Activated effector memory CD4-positive, alpha-beta T cell treated with anti-CD3 and anti-CD28 coated beads, Interleukin-2, amount 50 U/mL, for 16 hours (primary cell): ENCODE data around the gene GSC2.
A peak's percentile ranks its signal among the peaks of the same experiment; 100 is the strongest.
"Not testable (repeated sequence)": the region's sequence is repeated elsewhere in the genome, so short reads cannot be mapped to it uniquely, and the experiment has no call there.

ENCODE experiments used
- DNase-seq: peaks from one replicate; pipeline ENCODE4 v3.0.0-alpha.2; 2020

Gene GSC2

GRCh38 chr22:19178065-19178656 is 28.1 kb upstream of the GSC2 start:
- DNase-seq, result peak; percentile 85

DNA sequence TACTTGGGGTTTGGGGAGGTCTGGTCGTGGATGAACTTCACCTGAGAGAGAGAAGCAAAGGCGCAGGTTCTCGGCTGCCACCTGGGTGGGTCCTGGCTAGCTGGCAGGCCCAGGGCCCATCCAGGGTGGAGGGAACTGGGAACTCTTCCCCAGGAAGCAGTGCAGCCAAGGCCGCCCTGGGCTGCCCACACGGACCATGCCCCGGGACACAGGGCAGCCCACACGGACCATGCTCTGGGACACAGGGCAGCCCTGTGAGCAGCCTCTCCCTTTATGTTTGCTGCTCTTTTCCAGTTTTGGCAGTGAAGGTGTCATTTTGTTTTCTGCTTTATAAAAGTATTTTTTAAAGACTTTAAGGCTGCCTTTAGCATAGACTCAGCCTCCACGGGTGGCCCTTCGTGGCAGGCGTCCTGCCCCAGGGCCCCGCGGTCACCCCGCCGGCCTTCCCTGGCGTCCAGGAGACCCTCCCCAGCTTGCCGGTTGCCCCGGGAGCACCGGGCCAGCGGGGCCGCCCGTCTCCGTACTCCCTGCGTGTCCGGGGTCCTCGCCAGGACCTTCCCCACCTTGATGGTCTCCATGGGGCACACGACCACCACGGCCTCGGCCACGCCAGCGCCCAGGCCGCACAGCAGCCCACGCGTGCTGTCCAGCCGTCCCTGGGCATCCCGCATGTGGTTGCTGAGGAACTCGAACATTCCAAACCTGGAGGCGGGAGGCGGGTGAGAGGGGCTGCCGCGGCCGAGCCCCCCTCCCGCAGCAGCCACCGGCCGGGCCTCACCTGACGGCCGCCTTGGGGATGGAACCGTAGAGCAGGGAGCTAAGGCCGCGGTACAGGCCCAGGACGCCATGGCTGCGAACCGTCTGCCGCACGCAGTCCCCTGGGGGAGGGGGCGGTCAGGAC is 27.3 kb upstream of the GSC2 start:
- no peak for DNase-seq

- no peak for DNase-seq
These were observed 26.6 kb upstream of the GSC2 start for GRCh38 chr22:19176732-19177131.

DNA sequence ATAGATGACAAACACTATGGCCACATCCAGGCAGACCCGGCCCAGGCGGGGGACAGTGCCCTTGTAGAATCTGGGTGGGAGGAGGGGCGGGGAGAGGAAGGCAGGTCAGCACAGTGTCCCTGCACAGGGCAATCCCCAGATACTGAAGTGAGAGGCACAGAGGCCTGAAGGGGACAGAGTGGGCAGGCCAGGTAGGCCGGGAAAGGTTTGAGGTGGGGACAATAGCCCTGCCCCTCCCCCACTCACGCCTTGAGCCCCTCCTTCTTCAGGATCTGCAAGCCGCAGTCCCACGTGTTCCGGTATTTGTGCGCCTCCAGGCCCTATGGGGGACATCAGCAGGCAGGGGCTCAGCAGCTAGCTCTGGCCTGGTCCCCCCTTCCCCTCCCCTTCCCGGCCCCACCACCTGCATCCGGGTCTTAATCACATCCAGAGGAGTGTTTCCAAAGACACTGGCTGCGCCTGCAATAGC is 26.1 kb upstream of the GSC2 start:
- DNase-seq, result no peak

DNA sequence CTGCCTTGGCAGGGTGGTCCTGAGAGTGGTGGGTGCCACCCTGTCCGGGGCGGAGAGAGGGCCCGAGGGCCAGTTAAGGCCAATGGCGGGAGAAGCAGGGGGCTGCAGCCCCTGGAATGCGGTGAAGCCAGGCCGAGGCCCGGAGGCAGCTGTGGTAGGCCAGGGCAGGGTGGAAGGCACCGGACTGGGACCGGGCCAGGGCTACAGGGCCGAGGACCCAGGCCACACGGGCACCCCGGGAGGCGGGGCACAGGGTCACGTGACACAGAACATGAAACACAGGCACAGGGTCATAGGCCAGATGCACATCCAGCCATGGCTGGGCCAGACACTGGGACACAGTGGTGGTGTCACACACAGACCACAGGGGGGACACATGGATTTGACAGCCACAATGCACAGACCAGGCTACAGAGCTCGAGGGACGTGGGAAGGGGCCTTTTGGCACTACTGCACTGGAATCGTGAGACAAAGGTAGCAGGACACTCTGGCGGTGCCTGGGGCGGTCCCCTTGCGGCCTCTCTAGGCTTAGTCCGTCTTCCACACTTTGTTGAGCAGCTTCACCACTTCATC is 25.6 kb upstream of the GSC2 start:
- DNase-seq, result no peak

DNA sequence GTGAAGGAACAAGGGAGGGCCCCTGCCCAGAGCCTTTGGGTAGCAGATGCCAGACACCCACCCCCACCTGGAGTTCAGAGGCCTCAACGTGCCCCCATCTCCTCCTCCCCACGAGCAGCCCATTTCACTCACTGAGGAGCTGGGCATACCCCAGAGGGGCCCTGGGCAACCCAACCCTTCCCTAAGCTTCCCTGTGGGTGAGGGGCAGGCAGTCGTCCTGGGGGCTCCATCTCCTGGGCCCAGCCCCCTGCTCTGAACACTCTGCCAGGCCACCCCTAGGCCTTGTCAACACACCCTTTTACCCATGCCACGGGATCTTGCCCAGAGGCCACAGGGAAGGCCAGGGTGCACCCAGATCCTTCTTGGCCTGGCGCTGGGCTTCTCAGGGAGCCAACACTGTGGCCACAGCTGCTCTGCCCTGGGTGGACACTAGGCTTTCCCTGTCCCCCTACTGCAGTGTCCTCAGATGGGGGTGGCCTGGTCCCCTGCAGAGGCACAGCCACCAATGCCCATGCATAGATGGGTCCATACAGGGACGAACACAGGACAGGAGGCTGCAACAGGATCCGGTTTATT is 25.0 kb upstream of the GSC2 start:
- DNase-seq, result no peak

DNA sequence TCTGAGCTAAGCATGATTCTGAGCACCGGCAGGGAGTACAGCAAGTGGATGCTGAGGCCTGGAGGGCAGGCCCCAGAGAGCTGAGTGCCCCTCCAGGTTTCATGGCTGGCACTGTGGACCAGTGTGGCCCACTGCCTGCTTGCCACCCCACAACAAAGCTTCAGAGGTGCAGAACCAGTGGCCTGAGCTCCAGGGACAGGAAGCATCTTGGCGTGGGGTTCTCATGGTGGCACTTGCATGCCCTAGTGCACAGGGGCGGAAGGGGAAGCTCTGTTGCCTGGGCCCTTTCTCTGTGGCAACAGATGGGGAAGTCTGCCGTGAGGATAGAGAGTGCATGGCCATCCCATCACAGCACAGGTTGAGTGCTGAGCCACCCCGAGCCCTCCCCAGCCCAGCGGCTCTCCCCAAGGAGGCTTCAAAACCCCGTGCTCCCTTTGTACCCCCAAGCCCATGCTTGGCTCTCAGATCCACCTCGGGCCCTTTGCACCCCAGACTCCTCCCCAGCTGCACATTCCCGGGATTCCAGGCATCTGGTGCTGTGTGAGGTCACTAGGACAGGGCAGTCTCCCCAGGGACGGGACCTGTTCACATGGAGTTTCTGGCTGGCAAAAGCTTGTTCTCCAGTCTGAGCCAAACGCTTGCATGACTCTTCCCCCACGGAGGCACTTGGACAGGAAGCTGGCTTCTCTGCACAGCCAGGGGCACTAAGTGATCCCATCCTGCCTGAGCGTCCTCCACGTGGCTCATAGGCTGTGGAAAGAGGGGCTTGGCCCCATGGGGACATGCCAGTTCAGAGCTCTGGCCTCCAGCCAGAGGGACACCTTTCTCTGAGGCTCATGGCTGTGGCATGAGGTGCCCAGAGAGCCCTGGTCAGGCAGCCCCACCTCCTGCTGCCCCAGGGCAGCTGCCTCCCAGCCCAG is 24.3 kb upstream of the GSC2 start:
- no peak for DNase-seq

DNA sequence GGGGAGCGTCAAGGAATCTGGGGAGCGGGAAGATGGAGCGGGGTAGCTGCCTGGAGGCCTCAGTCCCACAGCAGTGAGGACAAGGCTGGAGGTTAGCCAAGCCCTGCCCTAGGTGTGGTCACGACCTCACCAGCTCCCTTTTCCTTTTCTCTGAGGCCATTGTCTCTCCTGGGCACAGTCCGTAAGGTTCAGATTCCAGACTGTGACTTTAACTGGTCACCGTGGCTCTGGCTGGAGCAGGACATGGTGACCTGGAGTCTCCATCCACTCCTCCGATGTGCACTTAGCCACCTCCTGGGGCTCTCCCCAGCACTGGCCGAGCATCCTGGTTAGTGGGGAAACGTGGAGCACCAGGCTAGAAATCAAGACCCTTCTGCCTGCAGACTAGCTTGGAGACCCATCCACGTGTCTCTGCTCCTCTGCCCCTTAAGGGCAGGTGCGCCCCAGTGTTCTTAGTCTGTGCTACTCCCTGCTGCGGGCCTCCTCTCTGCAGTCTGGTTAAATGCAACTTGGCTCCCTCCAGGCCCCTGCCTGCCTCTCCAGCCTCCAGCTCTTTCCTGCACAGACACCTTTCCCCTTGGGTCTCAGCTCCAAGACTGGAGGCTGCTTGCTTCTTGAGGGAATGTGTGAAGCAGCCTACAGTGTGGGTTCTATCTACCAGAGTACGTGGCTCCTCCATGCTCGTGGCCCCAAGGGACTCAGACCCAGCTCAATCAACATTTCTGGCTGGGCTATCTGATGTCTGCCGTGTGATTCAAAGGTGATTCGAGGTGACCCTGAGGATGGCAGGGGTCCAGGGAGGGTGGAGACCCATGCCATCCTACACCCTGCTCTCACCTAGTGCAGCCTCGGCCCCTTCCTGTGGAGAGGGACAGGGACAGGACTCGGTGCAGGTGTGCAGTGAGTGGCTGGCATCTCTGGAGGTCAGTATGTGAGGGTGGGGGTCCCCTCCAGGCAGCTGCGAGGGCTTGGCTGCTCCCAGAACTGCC is 23.2 kb upstream of the GSC2 start:
- no peak for DNase-seq

- DNase-seq, result no peak
These were observed 22.3 kb upstream of the GSC2 start for GRCh38 chr22:19172213-19173046.

DNA sequence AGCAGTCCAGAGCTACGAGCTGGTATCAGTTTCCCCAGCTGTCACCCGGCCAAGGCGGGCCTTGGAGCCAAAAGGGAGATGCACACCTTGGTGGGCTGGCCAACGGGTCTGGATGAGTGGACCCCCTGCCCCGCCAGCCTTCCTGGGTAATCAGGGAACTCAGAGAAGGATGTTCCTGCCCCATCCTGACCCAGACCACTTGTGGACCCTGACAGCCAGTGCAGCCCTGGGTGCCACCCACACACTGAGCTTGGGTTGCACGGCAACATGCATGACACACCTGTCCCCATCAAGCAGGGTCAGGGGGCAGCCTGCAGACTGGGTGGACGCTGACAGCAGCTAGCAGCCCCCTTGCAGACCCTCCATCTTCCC is 19.8 kb upstream of the GSC2 start:
- no peak for DNase-seq

DNA sequence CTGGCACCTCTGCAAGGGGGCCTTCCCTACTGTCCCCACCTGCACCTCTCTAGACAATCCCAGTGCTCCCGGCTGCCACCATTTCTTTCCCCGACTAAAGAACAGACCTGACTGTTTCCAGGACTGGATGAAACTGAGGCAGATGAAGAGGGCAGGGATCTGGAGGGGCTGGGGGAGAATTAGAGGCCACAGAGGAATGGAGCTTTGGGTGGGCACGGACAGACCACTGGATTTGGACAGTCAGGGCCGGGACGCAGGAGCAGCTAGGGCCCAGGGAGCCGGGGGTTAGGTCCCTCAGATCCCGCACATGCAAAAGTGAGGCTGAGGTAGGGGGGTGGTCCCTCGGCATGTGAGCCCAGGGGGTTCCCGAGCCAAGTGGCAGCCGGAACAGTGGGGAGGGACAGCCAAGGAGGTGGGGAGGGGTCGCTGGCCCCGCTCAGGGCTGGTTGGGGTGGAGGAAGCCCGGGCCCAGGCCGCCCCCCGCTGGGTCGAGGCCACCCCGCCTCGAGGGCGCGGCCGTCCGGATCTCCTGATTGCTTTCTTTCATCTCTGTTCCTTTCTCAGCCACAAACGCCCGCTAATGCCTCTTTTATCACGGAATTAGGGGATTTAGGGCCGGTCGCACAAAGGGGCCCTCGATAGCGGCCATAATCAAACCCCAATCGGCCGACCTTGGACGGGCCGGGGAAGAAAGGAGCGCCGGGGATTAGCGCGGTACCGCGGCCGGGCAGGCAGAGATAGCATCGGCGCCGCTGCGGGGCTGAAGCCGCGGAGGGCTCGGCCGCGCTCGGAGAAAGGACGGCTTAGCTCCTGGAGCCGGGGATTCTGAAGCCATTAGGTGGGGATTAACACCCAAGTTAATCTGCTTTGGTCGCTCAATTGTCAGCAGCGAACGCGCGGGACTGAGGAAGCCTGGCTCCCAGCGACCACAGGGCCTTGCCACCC is 19.2 kb upstream of the GSC2 start:
- DNase-seq, result no peak

DNA sequence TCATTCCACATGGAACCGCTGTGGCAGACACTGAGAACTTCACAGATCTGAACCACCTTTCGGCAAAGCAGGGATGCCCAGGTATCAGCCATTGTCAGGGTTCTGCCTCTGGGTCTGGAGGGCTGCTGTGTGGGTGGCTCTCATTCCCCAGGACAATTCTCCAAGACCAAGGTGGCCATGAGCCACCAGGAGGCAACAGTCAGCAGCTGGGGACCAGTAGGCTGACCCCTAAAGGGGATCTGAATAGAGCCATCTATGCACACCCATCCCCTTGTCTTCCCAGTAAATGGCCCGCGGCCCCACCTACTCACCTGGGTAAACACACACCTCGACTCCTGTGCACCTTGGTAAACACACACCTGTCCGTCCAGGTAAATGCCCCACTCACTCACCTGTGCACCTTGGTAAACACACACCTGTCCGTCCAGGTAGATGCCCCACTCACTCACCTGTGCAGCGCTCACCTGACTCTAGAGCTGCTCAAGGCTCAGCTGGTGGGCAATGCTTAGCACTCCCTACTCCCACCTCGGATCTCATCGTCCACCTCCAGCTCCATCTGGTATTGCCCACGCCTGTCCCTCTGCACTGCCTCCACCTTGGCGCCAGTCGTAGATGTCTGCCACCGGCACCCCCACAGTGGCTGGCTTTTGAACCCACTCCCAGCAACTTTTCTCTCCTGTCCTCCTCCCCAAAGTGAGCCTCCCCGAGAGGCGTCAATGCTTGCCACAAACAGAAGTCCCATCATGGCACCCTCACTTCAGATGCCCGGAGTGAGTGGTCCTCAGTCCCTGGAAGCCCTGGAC is 18.2 kb upstream of the GSC2 start:
- DNase-seq, result no peak

- DNase-seq, result no peak
These were observed 17.2 kb upstream of the GSC2 start for GRCh38 chr22:19167106-19167869.

- no peak for DNase-seq
These were observed 16.3 kb upstream of the GSC2 start for GRCh38 chr22:19166421-19166820.

GRCh38 chr22:19164425-19164824 is 14.3 kb upstream of the GSC2 start:
- no peak for DNase-seq

DNA sequence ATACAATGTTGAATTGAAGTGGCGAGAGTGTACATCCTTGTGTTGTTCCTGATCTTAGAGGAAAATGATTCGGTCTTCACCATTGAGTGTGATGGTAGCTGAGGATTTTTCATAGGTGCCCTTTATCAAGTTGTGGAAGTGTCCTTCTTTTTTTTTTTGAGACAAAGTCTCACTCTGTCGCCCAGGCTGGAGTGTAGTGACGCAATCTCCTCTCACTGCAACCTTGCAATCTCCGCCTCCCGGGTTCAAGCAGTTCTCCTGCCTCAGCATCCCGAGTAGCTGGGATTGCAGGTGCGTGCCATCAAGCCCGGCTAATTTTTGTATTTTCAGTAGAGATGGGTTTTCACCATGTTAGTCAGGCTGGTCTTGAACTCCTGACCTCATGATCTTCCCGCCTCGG is 8.6 kb upstream of the GSC2 start:
- DNase-seq, result not testable (repeated sequence)

GRCh38 chr22:19156109-19156508 is 6.0 kb upstream of the GSC2 start:
- not testable (repeated sequence) for DNase-seq
